ENCODE measurements around the gene SRY.
"Not testable (repeated sequence)": the region's sequence is repeated elsewhere in the genome, so short reads cannot be mapped to it uniquely, and the experiment has no call there.

Gene SRY

GRCh38 chrY:2787600-2787999, at the start of gene SRY:
TSS of gene SRY (minus strand) at chrY:2787682. CDS start at chrY:2787603, 79 bp downstream.
- DNase-seq (ENCODE audit: low spot score), result no peak

- no peak for DNase-seq (ENCODE audit: low spot score)
Measured at GRCh38 chrY:2837078-2837477, 49.6 kb upstream of the SRY start.

GRCh38 chrY:2835230-2835629, 47.7 kb upstream of the SRY start:
- no peak for DNase-seq (ENCODE audit: low spot score)

- no peak for DNase-seq (ENCODE audit: low spot score)
Measured at GRCh38 chrY:2828497-2828896, 41.0 kb upstream of the SRY start.

GRCh38 chrY:2824471-2824870, 37.0 kb upstream of the SRY start:
- DNase-seq (ENCODE audit: low spot score), result no peak

GRCh38 chrY:2817146-2817896, 29.8 kb upstream of the SRY start:
- not testable (repeated sequence) for DNase-seq (ENCODE audit: low spot score)

GRCh38 chrY:2800246-2800645, 12.8 kb upstream of the SRY start:
- no peak for DNase-seq (ENCODE audit: low spot score)

- DNase-seq (ENCODE audit: low spot score), result no peak
Measured at GRCh38 chrY:2797991-2798390, 10.5 kb upstream of the SRY start.

- no peak for DNase-seq (ENCODE audit: low spot score)
Measured at GRCh38 chrY:2796977-2797523, 9.6 kb upstream of the SRY start.

GRCh38 chrY:2789756-2790155, 2.3 kb upstream of the SRY start:
- DNase-seq (ENCODE audit: low spot score), result no peak

GRCh38 chrY:2786876-2787512, 488 bp downstream of the SRY start:
- DNase-seq (ENCODE audit: low spot score), result no peak

All from SW480 (cell line).